Measurements from ENCODE around the gene PDLIM5. TPM values are rescaled to one million over a fixed set of nuclear protein-coding genes. Genes with fewer than 3 reads are reported as not detected.

Gene PDLIM5
- total and polyA plus RNA-seq, 4 experiments from 2014 or later, result 37.4 to 57.5 (median 44.6) TPM

Other genes starting within 250 kb of the PDLIM5 start
- gene SMARCAD1, start 244.1 kb upstream of the PDLIM5 start, total RNA-seq, result 10 to 100 TPM; 28.7 to 30.7 TPM
- gene SMARCAD1, start 244.1 kb upstream of the PDLIM5 start, polyA plus RNA-seq, result 10 to 100 TPM; 13.4 to 14.0 TPM
- gene HPGDS, start 109.1 kb upstream of the PDLIM5 start, total RNA-seq, result under 1 TPM; 0.33 to 0.41 TPM
- gene HPGDS, start 109.1 kb upstream of the PDLIM5 start, polyA plus RNA-seq, result not detected

All from CD4-positive, alpha-beta memory T cell (primary cell).